HepG2 (cell line): ENCODE measurements around the gene STC2. TPM values are rescaled to one million over a fixed set of nuclear protein-coding genes. Genes with fewer than 3 reads are reported as not detected.

Experiments used
- ATAC-seq: fragments of 200-7000 bp; cut with Tn5 transposase; 3 replicates; pipeline ENCODE4 v1.9.1; 2020; ENCODE audit warnings: mild to moderate bottlenecking, moderate library complexity
- BruUV-seq: library from RNA; stranded (reverse); fragments of 400-500 nt; replicated peaks from 2 replicates; lab custom pipeline; 2021; lab: Mats Ljungman, UMichigan
- CTCF ChIA-PET: fragments of 300-600 bp; formaldehyde crosslinking; extraction: SDS; loops from one replicate; lab custom pipeline; 2021; ENCODE audit warnings: low total read pairs, inconsistent platforms, low intra/inter-chr PET ratio; lab: Yijun Ruan, JAX
- POLR2A ChIA-PET: fragments of 350-600 bp; sonication (Branson Sonifier 250); formaldehyde crosslinking; loops from one replicate; lab custom pipeline; 2020; ENCODE audit warnings: antibody characterized with exemption, inconsistent platforms; lab: Yijun Ruan, JAX
- DNase-seq: peaks from one replicate; pipeline ENCODE4 v3.0.0-alpha.2; 2015; ENCODE audit warnings: low spot score
- FAIRE-seq: peaks from 3 replicates; lab custom pipeline; 2011; peaks lifted over from hg19 to GRCh38; lab: Jason Lieb, UNC
- H2AFZ ChIP-seq: one replicate; pipeline ENCODE4 v1.6.1; 2011; ENCODE audit warnings: low read length, inconsistent platforms
- H3K27ac ChIP-seq: fragments of 300-600 bp; 3 replicates; pipeline ENCODE4 v1.8.0; 2011; ENCODE audit warnings: mixed run types, mild to moderate bottlenecking, mixed read lengths, low read length, inconsistent platforms; ENCODE audit not compliant: insufficient read depth; ENCODE audit errors: extremely low read length
- H3K27me3 ChIP-seq, 2 experiments: fragments of 200-600 bp in 1 of 2; 2 replicates in 1 of 2; 3 replicates in 1 of 2; pipeline versions ENCODE4 v1.6.0 to v1.8.0; 2011; ENCODE audit warnings: low read length in 2 of 2, mild to moderate bottlenecking in 2 of 2, moderate library complexity in 2 of 2, inconsistent platforms in 1 of 2; ENCODE audit not compliant: insufficient read depth in 2 of 2, control insufficient read depth in 1 of 2
- H3K36me3 ChIP-seq, 2 experiments: fragments of 200-600 bp in 1 of 2; replicated peaks in 1 of 2; 2 replicates in 1 of 2; 3 replicates in 1 of 2; pipeline versions ENCODE4 v1.5.1 to v1.8.0; 2011; ENCODE audit warnings: low read length in 2 of 2, inconsistent platforms in 1 of 2; ENCODE audit not compliant: insufficient read depth in 2 of 2, control insufficient read depth in 1 of 2
- H3K4me1 ChIP-seq: 2 replicates; pipeline ENCODE4 v1.5.1; 2012; ENCODE audit warnings: low read length, inconsistent platforms; ENCODE audit not compliant: insufficient read depth
- H3K4me2 ChIP-seq: 2 replicates; pipeline ENCODE4 v1.6.0; 2011; ENCODE audit warnings: low read depth, low read length, inconsistent platforms
- H3K4me3 ChIP-seq, 3 experiments: fragments of 200-600 bp in 1 of 3; sonication (generic), shearing (Covaris generic) in 1 of 3; replicated peaks in 1 of 3; 2 replicates each; pipeline ENCODE4 v1.5.1; 2011 to 2016; ENCODE audit warnings: low read length in 3 of 3, inconsistent platforms in 2 of 3, low read depth in 2 of 3, mild to moderate bottlenecking in 2 of 3, control low read depth in 1 of 3, mixed read lengths in 1 of 3; ENCODE audit not compliant: insufficient read depth in 1 of 3
- H3K79me2 ChIP-seq: one replicate; pipeline ENCODE4 v1.6.1; 2011; ENCODE audit warnings: low read length, inconsistent platforms; ENCODE audit not compliant: insufficient read depth
- H3K9ac ChIP-seq: 2 replicates; pipeline ENCODE4 v1.6.0; 2011; ENCODE audit warnings: mild to moderate bottlenecking, low read depth, low read length, inconsistent platforms; ENCODE audit not compliant: insufficient read depth
- H3K9me3 ChIP-seq: 2 replicates; pipeline ENCODE4 v1.5.1; 2012; ENCODE audit warnings: mild to moderate bottlenecking, low read length
- H4K20me1 ChIP-seq: 2 replicates; pipeline ENCODE4 v1.6.0; 2011; ENCODE audit warnings: inconsistent platforms, mild to moderate bottlenecking, low read length, moderate library complexity; ENCODE audit not compliant: insufficient read depth
- CHD2 ChIP-seq: IDR thresholded peaks from 2 replicates; pipeline ENCODE4 v1.6.1; 2011; ENCODE audit warnings: low read depth, low read length, improper control_type of control experiment
- NFKB2 ChIP-seq: sonication (generic); formaldehyde crosslinking; IDR thresholded peaks from 2 replicates; pipeline ENCODE4 v1.4.0; 2020; ENCODE audit warnings: missing genetic modification reagents, borderline replicate concordance
- U2AF1 ChIP-seq: fragments of 200-400 bp; formaldehyde crosslinking; optimal IDR thresholded peaks from 2 replicates; pipeline ENCODE3; 2017; ENCODE audit warnings: mild to moderate bottlenecking, low read depth, low read length
- ZNF24 ChIP-seq: fragments of 450-650 bp; IDR thresholded peaks from 2 replicates; pipeline ENCODE4 v1.6.1; 2017; ENCODE audit warnings: antibody characterized with exemption, mild to moderate bottlenecking
- ZNF430 ChIP-seq: sonication (generic); formaldehyde crosslinking; IDR thresholded peaks from 2 replicates; pipeline ENCODE4 v1.9.0; 2021; ENCODE audit warnings: mild to moderate bottlenecking, missing genetic modification reagents
- ZNF777 ChIP-seq: sonication (generic); formaldehyde crosslinking; IDR thresholded peaks from 2 replicates; pipeline ENCODE4 v1.4.0; 2020; ENCODE audit warnings: missing genetic modification reagents
- ZSCAN22 ChIP-seq: sonication (generic); formaldehyde crosslinking; IDR thresholded peaks from 2 replicates; pipeline ENCODE4 v1.4.0; 2020; ENCODE audit warnings: mild to moderate bottlenecking, missing genetic modification reagents
- WGBS: methylation state at CpG from one replicate; pipeline ENCODE4 v1.1.6; 2017; ENCODE audit warnings: low lambda C conversion rate; 5-methylcytosine and 5-hydroxymethylcytosine counted together
- in situ Hi-C: cut with HindIII; loops from 2 replicates; pipeline ENCODE4 v1.10.0; 2017; ENCODE audit warnings: low pct_unique_long_range_greater_than_20kb; ENCODE audit not compliant: extremely low pct_ligation_motif_present
- intact Hi-C: fragments of 100-400 bp; cut with micrococcal nuclease; formaldehyde crosslinking; loops from one replicate; pipeline ENCODE4 v1.10.0; 2022; ENCODE audit not compliant: unreplicated experiment
- polyA plus RNA-seq, 8 experiments: library from polyadenylated mRNA; depleted of rRNA in 3 of 8; stranded (reverse) in 7 of 8; unstranded in 1 of 8; fragments of >200 nt; fragmentation: Illumina TruSeq in 4 of 8; extraction: Trizol in 4 of 8; gene quantifications; 2 replicates each; pipeline versions ENCODE4 v1.2.1 to v1.2.3, GENCODE V29; 2011 to 2016; ENCODE audit warnings: low read depth in 4 of 8, missing spikeins in 1 of 8, mixed read lengths in 1 of 8; ENCODE audit not compliant: insufficient read depth in 1 of 8
- total RNA-seq, 5 experiments: library from RNA; depleted of rRNA; stranded (reverse); fragments of >200 nt; fragmentation: Illumina TruSeq; extraction: Trizol; gene quantifications; 2 replicates each; pipeline ENCODE4 v1.2.3, GENCODE V29; 2016; ENCODE audit warnings: low read depth in 1 of 5

STC2 gene
- total and polyA plus RNA-seq, 2 of the 13 experiments (the other 11 are each of a cell fraction or from before 2014, with no cell fraction given), result 27.1 to 69.2 TPM

GRCh38 chr5:173312821-173313220, 15.4 kb downstream of the STC2 start (continued):
- no peak for TF ChIP-seq U2AF1
- TF ChIP-seq ZNF777 (CRISPR knock-in tag), result no peak
- TF ChIP-seq ZNF430 (CRISPR knock-in tag), result no peak
- TF ChIP-seq ZSCAN22 (CRISPR knock-in tag), result no peak
- no peak for TF ChIP-seq NFKB2 (CRISPR knock-in tag)

GRCh38 chr5:173311818-173312585, 16.2 kb downstream of the STC2 start:
- no peak for TF ChIP-seq CHD2
- peak; percentile 83 for TF ChIP-seq ZNF24
- Histone ChIP-seq H3K79me2 (no peaks in the 10 kb centered on the region), H3K4me3 (no peak overlapping the region), H3K9me3 (no peaks in the 10 kb centered on the region), H3K9ac (no peak overlapping the region), H3K27ac (no peak overlapping the region), H3K4me1 (peaks cover 34% of the 10 kb centered on the region), H3K4me2 (no peak overlapping the region), H2AFZ (no peak overlapping the region), H3K27me3 (no peaks in the 10 kb centered on the region), H3K36me3 (peaks cover 0 to 9% of the 10 kb centered on the region in 2 experiments; a peak in 3 of 5 replicates), H4K20me1 (peaks cover 6% of the 10 kb centered on the region)
- in situ Hi-C loops, result no loop called here
- DNase-seq, result no peak
- intact Hi-C loops, result no loop called here
- no TSS peak for BruUV-seq
- ChIA-PET CTCF (no interaction called here), POLR2A (interaction anchor here (1.4 to 3.2 kb wide), 4 partner anchors 8 to 18 kb away, joined by 4 to 20 read pairs (median 6); partner anchors contain the start of gene STC2)
- no peak for ATAC-seq
- FAIRE-seq, result no peak
- 98% methylated on average over 9 of the region's 9 CpGs for WGBS
